ENCODE measurements around the gene EDN3.

GRCh38 chr20:59371431-59371830 is 71.0 kb downstream of the EDN3 start:
- no peak for TF ChIP-seq CTCF (IDR thresholded peaks at IDR 0.05)
- no peak for TF ChIP-seq POLR2A (IDR thresholded peaks at IDR 0.05)

All from prostate gland (tissue), 2 donors.